Measurements from ENCODE around the gene LRMDA. TPM values are rescaled to one million over a fixed set of nuclear protein-coding genes. Genes with fewer than 3 reads are reported as not detected.

Gene LRMDA
- total RNA-seq, 5 donors from 2014 or later (not counting 1 experiment from before 2014, with no cell fraction given) = 0.30 to 1.2 TPM; not detected in 3

DNA sequence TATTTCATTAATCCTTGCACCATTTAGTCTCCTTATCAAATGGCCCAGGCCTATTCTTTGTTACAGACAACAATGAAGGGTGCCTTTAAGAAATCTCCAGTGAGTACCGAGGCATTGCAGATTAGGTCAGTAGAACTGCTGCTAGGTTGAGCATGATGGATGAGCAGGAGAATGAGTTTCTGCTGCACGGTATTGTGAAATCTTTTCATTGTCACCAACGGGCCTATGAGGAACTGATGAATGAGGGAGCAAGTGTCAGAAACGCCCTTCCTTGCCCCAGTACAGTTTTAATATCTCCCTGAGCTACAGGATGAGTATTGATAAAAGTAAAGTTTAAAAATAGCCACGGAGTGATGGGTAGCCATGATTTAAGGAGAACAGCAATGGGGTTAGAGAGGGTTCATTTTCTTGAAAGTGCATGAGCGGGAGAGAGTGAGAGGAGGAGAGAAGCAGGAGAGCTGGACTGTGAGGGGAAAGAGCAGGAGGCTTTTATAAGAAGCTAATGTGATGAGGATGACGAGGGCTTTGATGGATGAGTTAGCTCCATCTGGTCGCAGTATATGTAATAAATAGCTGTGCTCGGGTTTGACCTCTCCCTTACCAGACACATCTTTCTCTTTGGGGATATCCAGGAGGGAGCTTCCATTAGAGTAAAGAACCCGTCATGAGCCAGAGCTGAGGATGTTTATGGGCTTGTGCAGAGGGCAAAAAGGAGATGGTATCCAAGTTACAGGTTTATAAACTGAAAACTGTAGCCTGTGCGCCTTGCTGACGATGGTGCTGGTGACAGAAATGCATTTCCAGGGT, 526.1 kb downstream of the LRMDA start:
- WGBS (ENCODE audit: insufficient coverage) = 85% methylated on average over 5 of the region's 12 CpGs
- H3K27ac ChIP-seq (ENCODE audit: low read length) = no peak overlapping the region
- Mint-ChIP-seq H3K27ac (no peak overlapping the region), H3K27me3 (peaks cover 0 to 3% of the 10 kb centered on the region in 2 donors), H3K9me3 (peaks cover 0 to 4% (median 0%) of the 10 kb centered on the region in 3 donors), H3K4me1 (no peaks in the 10 kb centered on the region), H3K4me3 (no peak overlapping the region), H3K36me3 (no peaks in the 10 kb centered on the region)
- no peak for DNase-seq
- H3K4me3 ChIP-seq (ENCODE audit: control insufficient read depth in 1 of 2, extremely low read depth in 1 of 2, low read length in 1 of 2) = no peak overlapping the region
- ChIA-PET CTCF (no interaction called here), POLR2A (interaction anchor here in 1 of 2 donors (0.5 kb wide), 1 partner anchor 1058 kb away, joined by 3 read pairs; no protein-coding TSS in a partner anchor)
- H3K4me1 ChIP-seq (ENCODE audit: control insufficient read depth in 1 of 2, extremely low read depth in 1 of 2, insufficient read depth in 2 of 2, low read length in 2 of 2) = no peaks in the 10 kb centered on the region
- H3K36me3 ChIP-seq (ENCODE audit: control insufficient read depth in 2 of 2, extremely low read depth in 1 of 2, insufficient read depth in 1 of 2, low read length in 1 of 2) = no peaks in the 10 kb centered on the region
- no peak for ATAC-seq (replicated peaks in 1 of 4)
- no peaks in the 10 kb centered on the region for H3K27me3 ChIP-seq (replicated peaks in 1 of 2; ENCODE audit: control insufficient read depth in 2 of 2, extremely low read depth in 1 of 2, insufficient read depth in 2 of 2, low read length in 1 of 2)
- H3K9me3 ChIP-seq = no peaks in the 10 kb centered on the region

- Mint-ChIP-seq H3K27ac (no peak overlapping the region), H3K4me1 (no peaks in the 10 kb centered on the region), H3K9me3 (peaks cover 0 to 4% (median 0%) of the 10 kb centered on the region in 3 donors), H3K4me3 (no peak overlapping the region), H3K27me3 (peaks cover 0 to 3% of the 10 kb centered on the region in 2 donors), H3K36me3 (no peaks in the 10 kb centered on the region)
- POLR2A ChIA-PET = no interaction called here
- H3K27ac ChIP-seq (ENCODE audit: low read length) = no peak overlapping the region
- no peaks in the 10 kb centered on the region for H3K27me3 ChIP-seq (replicated peaks in 1 of 2; ENCODE audit: control insufficient read depth in 2 of 2, extremely low read depth in 1 of 2, insufficient read depth in 2 of 2, low read length in 1 of 2)
- DNase-seq = no peak
- CTCF ChIA-PET = no interaction called here
- no peaks in the 10 kb centered on the region for H3K36me3 ChIP-seq (ENCODE audit: control insufficient read depth in 2 of 2, extremely low read depth in 1 of 2, insufficient read depth in 1 of 2, low read length in 1 of 2)
- no peaks in the 10 kb centered on the region for H3K4me1 ChIP-seq (ENCODE audit: control insufficient read depth in 1 of 2, extremely low read depth in 1 of 2, insufficient read depth in 2 of 2, low read length in 2 of 2)
- no peak overlapping the region for H3K4me3 ChIP-seq (ENCODE audit: control insufficient read depth in 1 of 2, extremely low read depth in 1 of 2, low read length in 1 of 2)
- WGBS (ENCODE audit: insufficient coverage) = no CpG with 5 or more reads among the region's 4 CpGs
- H3K9me3 ChIP-seq = no peaks in the 10 kb centered on the region
- ATAC-seq (replicated peaks in 1 of 4) = no peak
These were observed 527.8 kb downstream of the LRMDA start for GRCh38 chr10:75959209-75959608.

DNA sequence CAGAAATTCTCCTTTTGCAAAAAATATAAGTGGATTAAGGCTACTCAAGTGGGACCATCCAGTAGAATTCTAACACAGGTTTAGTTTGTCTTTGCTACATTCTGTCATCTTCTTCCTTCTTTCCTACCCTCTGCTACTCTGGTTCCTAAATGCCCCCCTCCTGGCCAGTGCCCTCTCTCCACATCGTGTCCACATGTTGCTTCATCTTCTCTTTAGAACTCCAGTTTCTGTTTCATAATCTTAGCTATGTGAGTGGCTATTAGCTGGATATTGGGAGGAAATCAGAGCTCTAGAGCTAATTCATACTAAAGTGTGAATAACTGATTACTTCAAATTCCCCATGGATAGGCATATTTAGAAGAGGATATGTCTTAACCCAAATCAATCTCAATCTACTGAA, 528.5 kb downstream of the LRMDA start:
- POLR2A ChIA-PET = no interaction called here
- H3K27ac Mint-ChIP-seq = no peak overlapping the region
- Histone ChIP-seq H3K27ac (ENCODE audit: low read length) (no peak overlapping the region), H3K36me3 (ENCODE audit: control insufficient read depth in 2 of 2, extremely low read depth in 1 of 2, insufficient read depth in 1 of 2, low read length in 1 of 2) (no peaks in the 10 kb centered on the region), H3K9me3 (no peaks in the 10 kb centered on the region), H3K4me1 (ENCODE audit: control insufficient read depth in 1 of 2, extremely low read depth in 1 of 2, insufficient read depth in 2 of 2, low read length in 2 of 2) (no peaks in the 10 kb centered on the region), H3K27me3 (replicated peaks in 1 of 2; ENCODE audit: control insufficient read depth in 2 of 2, extremely low read depth in 1 of 2, insufficient read depth in 2 of 2, low read length in 1 of 2) (no peaks in the 10 kb centered on the region), H3K4me3 (ENCODE audit: control insufficient read depth in 1 of 2, extremely low read depth in 1 of 2, low read length in 1 of 2) (no peak overlapping the region)
- no CpG with 5 or more reads among the region's 1 CpG for WGBS (ENCODE audit: insufficient coverage)
- H3K9me3 Mint-ChIP-seq = peaks cover 0 to 4% (median 0%) of the 10 kb centered on the region in 3 donors
- CTCF ChIA-PET = no interaction called here
- no peaks in the 10 kb centered on the region for H3K36me3 Mint-ChIP-seq
- DNase-seq (no peak), ATAC-seq (replicated peaks in 1 of 4) (no peak)
- H3K4me1 Mint-ChIP-seq = no peaks in the 10 kb centered on the region
- H3K4me3 Mint-ChIP-seq = no peak overlapping the region
- H3K27me3 Mint-ChIP-seq = no peaks in the 10 kb centered on the region

- no peak for DNase-seq
- Mint-ChIP-seq H3K27me3 (no peaks in the 10 kb centered on the region), H3K27ac (no peak overlapping the region), H3K9me3 (peaks cover 0 to 4% (median 0%) of the 10 kb centered on the region in 3 donors), H3K4me3 (no peak overlapping the region), H3K4me1 (no peaks in the 10 kb centered on the region), H3K36me3 (no peaks in the 10 kb centered on the region)
- POLR2A ChIA-PET = no interaction called here
- Histone ChIP-seq H3K9me3 (no peaks in the 10 kb centered on the region), H3K27ac (ENCODE audit: low read length) (no peak overlapping the region), H3K36me3 (ENCODE audit: control insufficient read depth in 2 of 2, extremely low read depth in 1 of 2, insufficient read depth in 1 of 2, low read length in 1 of 2) (no peaks in the 10 kb centered on the region), H3K27me3 (replicated peaks in 1 of 2; ENCODE audit: control insufficient read depth in 2 of 2, extremely low read depth in 1 of 2, insufficient read depth in 2 of 2, low read length in 1 of 2) (no peaks in the 10 kb centered on the region), H3K4me1 (ENCODE audit: control insufficient read depth in 1 of 2, extremely low read depth in 1 of 2, insufficient read depth in 2 of 2, low read length in 2 of 2) (no peaks in the 10 kb centered on the region), H3K4me3 (ENCODE audit: control insufficient read depth in 1 of 2, extremely low read depth in 1 of 2, low read length in 1 of 2) (no peak overlapping the region)
- ATAC-seq (replicated peaks in 1 of 4) = no peak
- CTCF ChIA-PET = no interaction called here
- WGBS (ENCODE audit: insufficient coverage) = no CpG with 5 or more reads among the region's 5 CpGs
These were observed 531.1 kb downstream of the LRMDA start for GRCh38 chr10:75962395-75963061.

GRCh38 chr10:75967491-75967890, 536.1 kb downstream of the LRMDA start:
- H3K9me3 Mint-ChIP-seq = peaks cover 0 to 3% (median 0%) of the 10 kb centered on the region in 3 donors
- peaks cover 0 to 3% of the 10 kb centered on the region in 2 donors for H3K27me3 Mint-ChIP-seq
- H3K9me3 ChIP-seq = no peaks in the 10 kb centered on the region
- no peaks in the 10 kb centered on the region for H3K36me3 ChIP-seq (ENCODE audit: control insufficient read depth in 2 of 2, extremely low read depth in 1 of 2, insufficient read depth in 1 of 2, low read length in 1 of 2)
- peaks cover 0 to 4% of the 10 kb centered on the region in 2 experiments for H3K27me3 ChIP-seq (replicated peaks in 1 of 2; ENCODE audit: control insufficient read depth in 2 of 2, extremely low read depth in 1 of 2, insufficient read depth in 2 of 2, low read length in 1 of 2)
- 66% methylated on average over 2 of the region's 7 CpGs for WGBS (ENCODE audit: insufficient coverage)
- H3K36me3 Mint-ChIP-seq = no peaks in the 10 kb centered on the region
- CTCF ChIA-PET = no interaction called here
- no peak overlapping the region for H3K27ac ChIP-seq (ENCODE audit: low read length)
- POLR2A ChIA-PET = no interaction called here
- no peak overlapping the region for H3K4me3 ChIP-seq (ENCODE audit: control insufficient read depth in 1 of 2, extremely low read depth in 1 of 2, low read length in 1 of 2)
- no peak overlapping the region for H3K4me3 Mint-ChIP-seq
- no peaks in the 10 kb centered on the region for H3K4me1 ChIP-seq (ENCODE audit: control insufficient read depth in 1 of 2, extremely low read depth in 1 of 2, insufficient read depth in 2 of 2, low read length in 2 of 2)
- H3K4me1 Mint-ChIP-seq = no peaks in the 10 kb centered on the region
- no peak overlapping the region for H3K27ac Mint-ChIP-seq
- DNase-seq (no peak), ATAC-seq (replicated peaks in 1 of 4) (no peak)

- Mint-ChIP-seq H3K27ac (no peak overlapping the region), H3K4me3 (no peak overlapping the region), H3K9me3 (peaks cover 0 to 3% (median 0%) of the 10 kb centered on the region in 3 donors), H3K27me3 (peaks cover 0 to 3% of the 10 kb centered on the region in 2 donors), H3K4me1 (no peaks in the 10 kb centered on the region), H3K36me3 (no peaks in the 10 kb centered on the region)
- CTCF ChIA-PET = no interaction called here
- Histone ChIP-seq H3K4me1 (ENCODE audit: control insufficient read depth in 1 of 2, extremely low read depth in 1 of 2, insufficient read depth in 2 of 2, low read length in 2 of 2) (no peaks in the 10 kb centered on the region), H3K36me3 (ENCODE audit: control insufficient read depth in 2 of 2, extremely low read depth in 1 of 2, insufficient read depth in 1 of 2, low read length in 1 of 2) (no peaks in the 10 kb centered on the region), H3K9me3 (no peaks in the 10 kb centered on the region), H3K27ac (ENCODE audit: low read length) (no peak overlapping the region), H3K27me3 (replicated peaks in 1 of 2; ENCODE audit: control insufficient read depth in 2 of 2, extremely low read depth in 1 of 2, insufficient read depth in 2 of 2, low read length in 1 of 2) (peaks cover 0 to 4% of the 10 kb centered on the region in 2 experiments), H3K4me3 (ENCODE audit: control insufficient read depth in 1 of 2, extremely low read depth in 1 of 2, low read length in 1 of 2) (no peak overlapping the region)
- WGBS (ENCODE audit: insufficient coverage) = no CpG with 5 or more reads among the region's 2 CpGs
- ATAC-seq (replicated peaks in 1 of 4) (no peak), DNase-seq (no peak)
- POLR2A ChIA-PET = no interaction called here
These were observed 537.6 kb downstream of the LRMDA start for GRCh38 chr10:75969031-75969430.

All from T-cell (primary cell).